ENCODE results near the gene VWA1.

- no peak for TF ChIP-seq CTCF (IDR thresholded peaks at IDR 0.05)
- no peak for TF ChIP-seq EZH2 (IDR thresholded peaks at IDR 0.05)
Measured at GRCh38 chr1:1434131-1434823, 1.2 kb upstream of the VWA1 start.
